Measurements from ENCODE around the gene BPIFA1.

GRCh38 chr20:33236351-33236750 is 555 bp downstream of the BPIFA1 start:
- no peak for TF ChIP-seq CTCF (IDR thresholded peaks at IDR 0.05)
- no peak for TF ChIP-seq POLR2A (IDR thresholded peaks at IDR 0.05)

All from tibial nerve (tissue), 3 donors.